Ascending aorta (tissue), 2 donors: ENCODE measurements around the gene ATXN3. TPM values are rescaled to one million over a fixed set of nuclear protein-coding genes. Genes with fewer than 3 reads are reported as not detected.

Experiments
- DNase-seq, 2 donors: peaks; one replicate each; pipeline ENCODE4 v3.0.0-alpha.2; 2019; ENCODE audit warnings: low spot score in 2 of 2
- H3K27ac ChIP-seq, 2 donors: fragments of 200-600 bp; sonication (generic); one replicate each; pipeline ENCODE4 v1.5.1; 2016 to 2017; ENCODE audit warnings: mild to moderate bottlenecking in 1 of 2
- H3K27me3 ChIP-seq: fragments of 200-600 bp; sonication (generic); one replicate; pipeline ENCODE4 v1.5.1; 2017
- H3K36me3 ChIP-seq, 2 donors: fragments of 200-600 bp; sonication (generic); one replicate each; pipeline ENCODE4 v1.5.1; 2016
- H3K4me1 ChIP-seq, 2 donors: fragments of 200-600 bp; sonication (generic); one replicate each; pipeline ENCODE4 v1.5.1; 2016 to 2017; ENCODE audit warnings: mild to moderate bottlenecking in 1 of 2
- H3K4me3 ChIP-seq, 2 donors: fragments of 200-600 bp; sonication (generic); one replicate each; pipeline ENCODE4 v1.5.1; 2016 to 2017; ENCODE audit warnings: mild to moderate bottlenecking in 1 of 2
- H3K9me3 ChIP-seq, 2 donors: fragments of 200-600 bp; sonication (generic); one replicate each; pipeline ENCODE4 v1.5.1; 2016
- intact Hi-C: fragments of 100-400 bp; cut with DNase I; formaldehyde crosslinking; loops from one replicate; pipeline ENCODE4 v1.15.1; 2023
- total RNA-seq: library from RNA; depleted of rRNA; stranded (reverse); fragments of >200 nt; gene quantifications from one replicate; pipeline ENCODE4 v1.1.0, GENCODE V29; 2016
- TF ChIP-seq, protein P1 (sequence below), 3 experiments: fragments of 200-600 bp in 2 of 3; fragments of 450-650 bp in 1 of 3; sonication (generic) in 2 of 3; IDR thresholded peaks; one replicate each; pipeline ENCODE4 v1.5.1; 2016 to 2019; ENCODE audit warnings: antibody characterized with exemption in 3 of 3, mild to moderate bottlenecking in 1 of 3, moderate library complexity in 1 of 3

ATXN3 gene
- total RNA-seq, 1 donor from 2014 or later = 90.4 TPM

DNA sequence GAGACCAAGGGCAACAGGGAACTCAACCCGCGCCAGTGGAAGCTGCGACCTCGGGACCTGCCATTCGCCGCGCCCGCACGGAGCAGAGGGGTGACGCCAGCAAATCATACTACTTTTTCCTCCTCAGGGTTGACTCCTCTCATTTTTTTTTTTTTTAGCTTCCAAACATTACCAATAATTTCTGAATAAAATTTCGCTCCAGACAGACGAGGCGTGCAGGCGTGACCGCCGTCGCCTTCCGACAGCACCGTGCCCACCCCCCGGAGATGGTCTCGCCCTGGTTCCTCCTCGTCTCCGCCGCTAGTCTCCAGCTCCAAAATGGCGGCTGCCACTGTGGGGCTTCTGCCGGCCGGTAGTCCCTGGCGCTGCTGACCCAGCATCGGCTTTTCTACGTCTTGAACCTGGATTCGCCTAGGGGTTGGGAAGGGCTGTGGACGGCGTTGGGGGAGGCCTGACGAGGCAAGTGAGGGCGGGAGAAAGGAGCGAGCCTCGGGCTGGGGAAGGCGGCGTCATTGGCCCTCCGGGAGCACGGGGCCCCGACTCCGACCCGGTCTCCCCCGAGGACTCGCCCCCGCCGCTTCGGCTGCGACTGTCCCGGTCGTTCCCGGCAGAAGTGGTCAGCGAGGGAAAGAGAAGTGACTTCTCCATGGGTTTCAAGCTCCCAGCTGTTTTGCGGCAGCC, 15.4 kb upstream of the ATXN3 start, which contains the start of the genes CPSF2 and NDUFB1:
CPSF2 (plus strand) TSS at position 300 of the 681 bp plus-strand sequence. CDS start 9,016 bp downstream, outside the sequence.
NDUFB1 (minus strand) TSS at position 37 of the 681 bp plus-strand sequence. CDS start 4,069 bp downstream, outside the sequence.
- no peaks in the 10 kb centered on the region for H3K9me3 ChIP-seq
- peak within 1 kb of the TSS; percentile 89 to 94 for H3K27ac ChIP-seq
- peak within 1 kb of the TSS; percentile 77 to 90 for H3K4me3 ChIP-seq
- intact Hi-C loops = loop anchor here (1.0 to 10.0 kb wide), 4 partner anchors 16 to 672 kb away; partner anchors contain the start of genes ATXN3, GOLGA5 and PPP4R3A
- H3K4me1 ChIP-seq = peaks cover 0 to 12% of the 10 kb centered on the region in 2 donors
- peak in 1 of 2 donors; percentile 86 for DNase-seq
- no peaks in the 10 kb centered on the region for H3K27me3 ChIP-seq
- H3K36me3 ChIP-seq = peaks cover 0 to 23% of the 10 kb centered on the region in 2 donors
- TF ChIP-seq, protein P1, sequence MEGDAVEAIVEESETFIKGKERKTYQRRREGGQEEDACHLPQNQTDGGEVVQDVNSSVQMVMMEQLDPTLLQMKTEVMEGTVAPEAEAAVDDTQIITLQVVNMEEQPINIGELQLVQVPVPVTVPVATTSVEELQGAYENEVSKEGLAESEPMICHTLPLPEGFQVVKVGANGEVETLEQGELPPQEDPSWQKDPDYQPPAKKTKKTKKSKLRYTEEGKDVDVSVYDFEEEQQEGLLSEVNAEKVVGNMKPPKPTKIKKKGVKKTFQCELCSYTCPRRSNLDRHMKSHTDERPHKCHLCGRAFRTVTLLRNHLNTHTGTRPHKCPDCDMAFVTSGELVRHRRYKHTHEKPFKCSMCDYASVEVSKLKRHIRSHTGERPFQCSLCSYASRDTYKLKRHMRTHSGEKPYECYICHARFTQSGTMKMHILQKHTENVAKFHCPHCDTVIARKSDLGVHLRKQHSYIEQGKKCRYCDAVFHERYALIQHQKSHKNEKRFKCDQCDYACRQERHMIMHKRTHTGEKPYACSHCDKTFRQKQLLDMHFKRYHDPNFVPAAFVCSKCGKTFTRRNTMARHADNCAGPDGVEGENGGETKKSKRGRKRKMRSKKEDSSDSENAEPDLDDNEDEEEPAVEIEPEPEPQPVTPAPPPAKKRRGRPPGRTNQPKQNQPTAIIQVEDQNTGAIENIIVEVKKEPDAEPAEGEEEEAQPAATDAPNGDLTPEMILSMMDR (IDR thresholded peaks at IDR 0.05) = peak in 1 of 3 experiments; percentile 26

DNA sequence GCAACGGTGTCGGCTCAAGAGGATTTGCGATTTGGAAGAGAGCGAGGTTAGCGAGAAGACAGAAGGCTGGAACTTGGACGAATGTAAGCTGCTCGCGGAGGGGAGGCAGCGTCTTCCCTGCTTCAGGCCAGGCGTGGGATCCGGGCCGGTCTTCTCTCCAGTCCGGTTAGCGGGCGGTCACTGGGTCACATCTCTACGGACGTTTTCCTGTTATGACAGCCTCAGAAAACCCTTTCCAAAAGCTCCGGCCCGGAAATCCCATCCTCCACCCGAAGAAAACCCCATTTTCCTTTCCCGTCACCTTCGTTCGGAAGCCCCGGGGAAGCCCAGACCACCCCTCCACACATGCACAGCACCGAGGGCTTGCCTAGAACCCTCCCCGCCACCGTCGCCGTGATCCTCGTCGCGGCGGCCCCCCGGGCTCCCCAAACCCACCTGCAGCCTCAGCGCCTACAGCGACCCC, 14.9 kb upstream of the ATXN3 start:
- Histone ChIP-seq H3K27ac (peak overlapping the region; percentile 89 to 94), H3K27me3 (no peaks in the 10 kb centered on the region), H3K4me1 (peaks cover 0 to 12% of the 10 kb centered on the region in 2 donors), H3K9me3 (no peaks in the 10 kb centered on the region), H3K36me3 (peaks cover 0 to 20% of the 10 kb centered on the region in 2 donors), H3K4me3 (peak overlapping the region; percentile 77 to 90)
- DNase-seq = peak in 1 of 2 donors; percentile 70
- TF ChIP-seq, protein P1 (IDR thresholded peaks at IDR 0.05) = no peak
- intact Hi-C loops = loop anchor here (1.0 to 10.0 kb wide), 4 partner anchors 15 to 673 kb away; partner anchors contain the start of genes ATXN3, GOLGA5 and PPP4R3A

DNA sequence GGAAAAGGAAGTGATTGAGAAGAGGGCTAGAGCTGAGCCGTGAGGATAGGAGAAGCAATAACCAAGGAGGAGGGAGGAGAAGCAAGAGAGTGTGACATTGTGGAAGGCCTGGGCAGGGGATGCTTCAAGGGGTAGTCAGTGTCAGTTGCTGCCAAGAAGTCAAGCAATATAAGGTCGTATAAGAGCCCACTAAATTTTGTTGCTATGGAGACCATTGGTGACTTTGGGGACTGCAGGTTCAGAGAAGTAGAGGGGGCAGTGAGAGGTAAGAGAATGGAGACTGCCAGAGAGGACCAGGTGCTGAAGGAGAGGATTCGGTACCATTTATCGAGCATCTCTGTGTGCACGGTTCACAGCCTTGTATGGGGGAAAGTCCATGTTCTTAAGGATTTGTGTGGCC, 3.1 kb upstream of the ATXN3 start:
- Histone ChIP-seq H3K27me3 (no peaks in the 10 kb centered on the region), H3K9me3 (no peaks in the 10 kb centered on the region), H3K27ac (no peak overlapping the region), H3K36me3 (no peaks in the 10 kb centered on the region), H3K4me3 (no peak overlapping the region), H3K4me1 (peaks cover 4 to 11% of the 10 kb centered on the region in 2 donors)
- TF ChIP-seq, protein P1 (IDR thresholded peaks at IDR 0.05) = no peak
- intact Hi-C loops = loop anchor here (5.0 to 10.0 kb wide), 3 partner anchors 185 to 597 kb away; partner anchors contain the start of gene PPP4R3A
- DNase-seq = no peak

DNA sequence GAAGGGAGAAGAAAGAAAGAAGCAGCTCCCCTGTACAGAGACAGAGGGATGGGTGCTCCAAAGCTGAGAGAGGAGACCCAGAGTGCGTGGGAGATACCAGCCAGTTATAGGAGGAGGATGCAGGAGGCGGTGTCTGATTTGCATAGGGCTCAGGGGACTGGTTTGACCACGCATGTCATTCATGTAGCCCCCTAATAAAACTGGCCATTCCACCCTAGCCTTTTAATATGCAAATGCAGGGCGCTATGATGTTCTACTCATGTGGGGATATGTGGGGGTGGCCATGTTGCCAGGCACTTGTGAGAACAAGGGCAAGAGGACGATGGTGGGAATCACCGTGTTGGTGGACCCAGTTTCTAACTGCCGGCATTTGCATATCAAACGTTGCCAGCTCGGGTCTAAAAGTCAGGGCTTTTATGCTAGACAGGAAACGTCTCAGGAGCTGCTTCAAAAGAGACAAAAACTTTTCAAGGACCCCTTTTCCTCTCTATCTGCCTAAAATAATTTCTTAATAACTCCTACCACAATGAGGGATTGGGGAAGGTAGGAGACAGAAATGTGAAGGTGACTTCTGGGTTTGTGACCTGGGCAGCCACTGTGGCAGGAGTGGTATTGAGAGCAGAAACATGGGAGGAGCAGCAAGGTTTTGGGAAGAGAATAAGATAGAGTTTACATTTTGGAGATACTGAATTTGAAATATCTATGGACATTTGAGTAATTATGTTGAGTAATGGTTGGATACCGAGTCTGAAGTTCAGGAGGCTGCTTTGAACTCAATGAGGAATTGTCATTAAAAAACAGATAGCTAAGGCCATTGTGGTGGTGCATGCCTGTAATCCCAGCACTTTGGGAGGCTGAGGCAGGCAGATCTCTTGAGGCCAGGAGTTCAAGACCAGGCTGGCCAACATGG, 2.2 kb upstream of the ATXN3 start:
- no peak overlapping the region for H3K27ac ChIP-seq
- TF ChIP-seq, protein P1 (IDR thresholded peaks at IDR 0.05) = no peak

DNA sequence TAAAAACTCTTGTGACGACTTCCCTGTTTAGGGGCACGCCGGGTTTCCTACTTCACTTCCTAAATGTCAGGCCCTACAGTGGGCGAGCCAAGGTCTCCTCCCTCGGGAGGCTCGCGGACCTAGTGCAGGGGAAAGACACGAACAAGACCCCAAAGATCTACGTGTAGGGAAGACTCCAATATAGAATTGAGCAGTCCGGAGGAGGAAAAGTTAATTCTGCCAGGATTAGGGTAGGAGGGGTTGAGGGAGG, 564 bp downstream of the ATXN3 start:
- DNase-seq = peak in 1 of 2 donors; percentile 83
- TF ChIP-seq, protein P1 (IDR thresholded peaks at IDR 0.05) = no peak
- peaks cover 4 to 18% of the 10 kb centered on the region in 2 donors for H3K4me1 ChIP-seq
- H3K9me3 ChIP-seq = no peaks in the 10 kb centered on the region
- peak overlapping the region; percentile 93 for H3K27ac ChIP-seq
- intact Hi-C loops = loop anchor here (1.0 to 10.0 kb wide), 5 partner anchors 15 to 594 kb away; partner anchors contain the start of genes CPSF2, NDUFB1, PPP4R3A and TRIP11
- H3K4me3 ChIP-seq = peak overlapping the region; percentile 89 to 90
- no peaks in the 10 kb centered on the region for H3K36me3 ChIP-seq
- H3K27me3 ChIP-seq = no peaks in the 10 kb centered on the region

More for the DNA sequence above, 2.2 kb upstream of the ATXN3 start:
- H3K9me3 ChIP-seq = no peaks in the 10 kb centered on the region
- no peaks in the 10 kb centered on the region for H3K36me3 ChIP-seq
- peaks cover 4 to 16% of the 10 kb centered on the region in 2 donors for H3K4me1 ChIP-seq
- H3K4me3 ChIP-seq = no peak overlapping the region
- intact Hi-C loops = loop anchor here (5.0 to 10.0 kb wide), 3 partner anchors 184 to 596 kb away; partner anchors contain the start of gene PPP4R3A
- no peak for DNase-seq
- H3K27me3 ChIP-seq = no peaks in the 10 kb centered on the region
